Gastrocnemius medialis (tissue), 4 donors: ENCODE results near the gene CLIP4.

Experiments used
- CTCF ChIP-seq, 5 experiments: fragments of 450-650 bp in 3 of 5; fragments of 200-600 bp in 2 of 5; sonication (generic) in 2 of 5; IDR thresholded peaks in 4 of 5; conservative IDR thresholded peaks in 1 of 5; 1 replicate in 4 of 5; 2 replicates in 1 of 5; pipeline ENCODE4 v1.5.1; 2016 to 2019; ENCODE audit warnings: antibody characterized with exemption in 5 of 5, mild to moderate bottlenecking in 3 of 5, moderate library complexity in 3 of 5
- POLR2A ChIP-seq, 2 donors: fragments of 450-650 bp; IDR thresholded peaks; one replicate each; pipeline ENCODE4 v1.6.1; 2017; ENCODE audit warnings: antibody characterized with exemption in 2 of 2, mild to moderate bottlenecking in 2 of 2, moderate library complexity in 2 of 2

GRCh38 chr2:29226808-29227207 is 111.6 kb downstream of the CLIP4 start:
- TF ChIP-seq CTCF (IDR thresholded peaks at IDR 0.05 in 4 of 5, conservative IDR thresholded peaks at IDR 0.05 in 1 of 5) = no peak
- TF ChIP-seq POLR2A (IDR thresholded peaks at IDR 0.05) = no peak
